ENCODE measurements around the gene LRP5.
"Not testable (repeated sequence)": the region's sequence is repeated elsewhere in the genome, so short reads cannot be mapped to it uniquely, and the experiment has no call there.

LRP5 gene

DNA sequence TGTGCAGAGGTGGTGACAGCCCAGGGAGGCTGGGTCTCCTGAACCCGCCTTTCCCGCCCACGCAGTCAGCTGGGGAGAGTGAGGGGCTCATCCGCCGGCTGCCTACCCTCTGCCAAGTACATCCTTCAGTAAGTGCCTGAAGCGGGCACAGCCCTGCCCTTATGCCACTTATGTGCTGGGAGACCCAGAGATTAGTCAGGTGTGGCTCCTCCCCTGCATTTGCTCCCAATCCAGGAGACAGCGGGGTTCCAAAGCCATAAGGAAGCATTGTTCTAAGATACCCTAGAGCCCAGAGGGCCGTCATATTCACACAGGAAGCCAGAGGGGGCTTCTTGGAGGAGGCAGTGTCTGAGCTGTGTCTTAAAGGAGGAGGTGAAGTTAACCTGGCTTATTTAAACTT, 142.4 kb downstream of the LRP5 start:
- Histone ChIP-seq H3K27me3 (no peaks in the 10 kb centered on the region), H3K9me3 (no peaks in the 10 kb centered on the region), H3K36me3 (peaks cover 3 to 5% (median 5%) of the 10 kb centered on the region in 3 donors), H3K4me3 (no peak overlapping the region), H3K4me1 (peaks cover 0 to 6% (median 2%) of the 10 kb centered on the region in 4 donors), H3K27ac (no peak overlapping the region)
- TF ChIP-seq, protein P1, sequence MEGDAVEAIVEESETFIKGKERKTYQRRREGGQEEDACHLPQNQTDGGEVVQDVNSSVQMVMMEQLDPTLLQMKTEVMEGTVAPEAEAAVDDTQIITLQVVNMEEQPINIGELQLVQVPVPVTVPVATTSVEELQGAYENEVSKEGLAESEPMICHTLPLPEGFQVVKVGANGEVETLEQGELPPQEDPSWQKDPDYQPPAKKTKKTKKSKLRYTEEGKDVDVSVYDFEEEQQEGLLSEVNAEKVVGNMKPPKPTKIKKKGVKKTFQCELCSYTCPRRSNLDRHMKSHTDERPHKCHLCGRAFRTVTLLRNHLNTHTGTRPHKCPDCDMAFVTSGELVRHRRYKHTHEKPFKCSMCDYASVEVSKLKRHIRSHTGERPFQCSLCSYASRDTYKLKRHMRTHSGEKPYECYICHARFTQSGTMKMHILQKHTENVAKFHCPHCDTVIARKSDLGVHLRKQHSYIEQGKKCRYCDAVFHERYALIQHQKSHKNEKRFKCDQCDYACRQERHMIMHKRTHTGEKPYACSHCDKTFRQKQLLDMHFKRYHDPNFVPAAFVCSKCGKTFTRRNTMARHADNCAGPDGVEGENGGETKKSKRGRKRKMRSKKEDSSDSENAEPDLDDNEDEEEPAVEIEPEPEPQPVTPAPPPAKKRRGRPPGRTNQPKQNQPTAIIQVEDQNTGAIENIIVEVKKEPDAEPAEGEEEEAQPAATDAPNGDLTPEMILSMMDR (IDR thresholded peaks at IDR 0.05) = no peak
- DNase-seq = peak in 1 of 2 donors; percentile 56
- intact Hi-C loops (cut with DNase I; ENCODE audit: low total_unique reads) = no loop called here

DNA sequence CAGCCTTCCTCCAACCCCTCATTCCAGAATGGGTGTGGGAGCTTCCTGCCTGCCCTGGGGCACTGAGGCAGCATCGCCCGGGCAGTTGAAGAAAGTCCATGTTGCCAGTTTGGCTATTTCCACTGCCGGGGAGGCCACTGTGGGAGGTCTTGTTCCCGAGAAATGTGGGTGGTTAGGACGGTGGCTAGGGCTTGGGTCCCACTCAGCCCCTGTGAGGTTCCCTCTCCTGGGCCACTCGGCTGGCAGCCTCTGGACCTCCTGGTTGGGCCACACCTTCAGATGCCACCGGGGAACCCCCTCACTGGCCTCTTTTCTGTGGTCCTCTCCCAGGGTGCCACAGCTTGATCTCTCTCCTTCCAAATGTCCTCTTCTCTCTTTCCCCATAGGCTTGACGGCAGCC, 143.1 kb downstream of the LRP5 start:
- Histone ChIP-seq H3K27me3 (no peaks in the 10 kb centered on the region), H3K4me1 (peaks cover 0 to 8% (median 4%) of the 10 kb centered on the region in 4 donors), H3K27ac (no peak overlapping the region), H3K36me3 (no peaks in the 10 kb centered on the region), H3K4me3 (no peak overlapping the region), H3K9me3 (no peaks in the 10 kb centered on the region)
- TF ChIP-seq, protein P1 (IDR thresholded peaks at IDR 0.05) = no peak
- peak in 1 of 2 donors; percentile 56 for DNase-seq
- intact Hi-C loops (cut with DNase I; ENCODE audit: low total_unique reads) = no loop called here

DNA sequence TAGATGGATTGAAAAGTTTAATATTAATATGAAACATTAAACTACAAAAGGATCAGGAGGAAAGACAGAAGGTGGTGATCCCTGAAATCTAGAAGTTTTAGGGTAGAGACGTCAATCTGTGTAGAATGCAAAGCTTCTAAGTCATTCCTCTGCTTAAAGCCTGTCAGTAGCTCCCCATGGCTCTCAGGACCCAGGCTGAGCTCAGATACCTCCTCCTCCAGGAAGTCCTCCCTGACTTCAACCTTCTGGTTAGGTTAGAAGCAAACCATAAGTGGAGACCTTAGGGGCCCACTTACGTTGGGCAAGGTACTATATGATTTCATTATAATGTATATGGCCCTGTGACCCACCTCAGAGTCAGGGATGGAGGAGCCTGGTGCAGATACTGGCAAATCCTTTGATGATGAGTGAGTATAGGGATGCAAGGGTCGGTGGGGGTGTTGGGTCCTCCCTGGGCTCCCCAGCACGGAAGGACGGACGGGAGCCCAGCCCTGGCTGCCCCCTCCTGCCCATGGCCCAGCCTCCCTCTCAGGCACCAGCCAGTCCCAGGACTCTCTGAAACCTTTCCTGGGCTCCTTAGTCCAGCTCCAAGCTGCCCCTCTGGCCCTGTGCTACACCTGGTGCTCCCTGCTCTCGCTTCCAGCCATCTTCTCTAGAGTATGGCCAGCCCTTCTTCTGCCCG, 145.0 kb downstream of the LRP5 start:
- no peaks in the 10 kb centered on the region for H3K9me3 ChIP-seq
- no peak overlapping the region for H3K27ac ChIP-seq
- DNase-seq = no peak
- TF ChIP-seq, protein P1 (IDR thresholded peaks at IDR 0.05) = no peak
- no peaks in the 10 kb centered on the region for H3K27me3 ChIP-seq
- peaks cover 0 to 14% (median 9%) of the 10 kb centered on the region in 4 donors for H3K4me1 ChIP-seq
- H3K4me3 ChIP-seq = no peak overlapping the region
- intact Hi-C loops (cut with DNase I; ENCODE audit: low total_unique reads) = no loop called here
- H3K36me3 ChIP-seq = no peaks in the 10 kb centered on the region

DNA sequence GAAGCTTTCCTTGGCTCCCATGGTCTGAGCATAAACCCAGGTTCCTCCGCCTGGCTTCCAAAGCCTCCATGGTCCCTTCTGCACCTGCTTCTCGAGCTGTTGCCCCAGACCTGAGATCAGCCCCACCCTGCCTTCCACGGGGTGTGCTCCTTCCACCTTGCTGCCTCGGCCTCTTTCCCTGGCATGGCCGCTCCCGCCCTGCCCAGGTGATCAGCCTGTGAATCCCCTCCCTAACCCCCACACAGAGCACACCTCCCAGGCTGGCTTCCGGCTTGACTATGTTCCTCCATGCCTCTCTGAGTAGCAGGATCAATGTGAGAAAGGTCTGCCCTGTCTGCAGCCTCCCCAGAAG, 145.5 kb downstream of the LRP5 start:
- Histone ChIP-seq H3K27me3 (no peaks in the 10 kb centered on the region), H3K27ac (no peak overlapping the region), H3K4me3 (no peak overlapping the region), H3K36me3 (no peaks in the 10 kb centered on the region), H3K9me3 (no peaks in the 10 kb centered on the region), H3K4me1 (peaks cover 0 to 19% (median 13%) of the 10 kb centered on the region in 4 donors)
- no peak for DNase-seq
- TF ChIP-seq, protein P1 (IDR thresholded peaks at IDR 0.05) = no peak
- intact Hi-C loops (cut with DNase I; ENCODE audit: low total_unique reads) = no loop called here

DNA sequence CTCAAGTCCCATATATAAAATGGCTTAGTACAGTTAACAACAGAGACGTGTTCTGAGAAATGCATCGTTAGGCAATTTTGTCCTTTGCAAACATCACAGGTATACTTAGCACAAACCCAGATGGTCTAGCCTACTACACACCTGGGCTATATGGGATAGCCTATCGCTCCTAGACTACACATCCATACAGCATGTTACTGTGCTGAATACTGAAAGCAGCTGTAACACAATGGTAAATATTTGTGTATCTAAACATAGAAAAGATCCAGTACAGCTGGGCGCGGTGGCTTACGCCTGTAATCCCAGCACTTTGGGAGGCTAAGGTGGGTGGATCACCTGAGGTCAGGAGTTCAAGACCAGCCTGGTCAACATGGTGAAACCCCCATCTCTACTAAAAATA, 145.9 kb downstream of the LRP5 start:
- H3K27me3 ChIP-seq; H3K4me3 ChIP-seq; H3K9me3 ChIP-seq; DNase-seq; H3K27ac ChIP-seq; H3K36me3 ChIP-seq; intact Hi-C loops (cut with DNase I; ENCODE audit: low total_unique reads): not testable (repeated sequence)
- peaks cover 0 to 24% (median 15%) of the 10 kb centered on the region in 4 donors for H3K4me1 ChIP-seq

DNA sequence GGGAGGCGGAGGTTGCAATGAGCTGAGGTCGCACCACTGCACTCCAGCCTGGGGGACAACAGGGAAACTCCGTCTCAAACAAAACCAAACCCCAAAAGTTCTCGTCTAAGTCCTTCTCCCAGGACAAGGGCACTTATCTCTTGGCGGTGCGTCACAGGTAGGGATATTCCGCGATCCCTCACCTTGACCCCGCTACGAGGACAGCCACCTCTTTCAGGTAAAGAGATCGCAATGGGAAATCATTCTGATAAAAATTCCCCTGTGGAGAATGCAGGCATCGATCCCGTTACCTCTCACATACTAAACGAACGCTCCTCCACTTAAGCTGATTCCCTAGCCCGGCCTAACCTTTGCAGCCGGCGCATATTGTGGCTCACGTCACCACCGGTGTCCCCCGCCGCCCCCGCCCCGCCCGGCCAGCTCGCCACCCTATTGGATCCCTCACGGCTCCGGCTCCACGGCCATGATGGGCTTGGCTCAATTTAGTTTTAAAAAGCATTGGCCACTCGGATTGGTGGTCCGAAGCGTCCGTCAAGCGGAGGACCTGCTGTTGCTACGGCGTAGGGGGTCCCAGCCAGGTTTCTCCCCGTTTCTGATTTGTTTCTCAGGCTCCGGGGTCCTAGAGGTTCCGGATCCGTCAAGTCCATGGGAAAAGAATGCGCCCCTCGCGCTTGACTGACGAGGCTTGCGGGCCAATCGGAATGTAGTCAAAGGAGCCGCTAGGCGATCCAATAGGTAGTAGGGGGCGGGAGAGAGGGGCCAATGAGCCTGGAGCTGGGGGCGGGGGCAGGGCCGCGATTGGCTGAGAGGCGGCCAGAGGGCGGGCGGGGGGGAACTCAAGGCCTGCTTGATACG, 147.7 kb downstream of the LRP5 start:
- no peaks in the 10 kb centered on the region for H3K27me3 ChIP-seq
- TF ChIP-seq, protein P1 (IDR thresholded peaks at IDR 0.05) = peak in 1 of 2 experiments; percentile 29
- DNase-seq = peak; percentile 98 to 99
- H3K27ac ChIP-seq = peak overlapping the region; percentile 94 to 96
- no peaks in the 10 kb centered on the region for H3K36me3 ChIP-seq
- H3K9me3 ChIP-seq = no peaks in the 10 kb centered on the region
- peaks cover 0 to 42% (median 26%) of the 10 kb centered on the region in 4 donors for H3K4me1 ChIP-seq
- peak overlapping the region; percentile 86 to 92 for H3K4me3 ChIP-seq
- intact Hi-C loops (cut with DNase I; ENCODE audit: low total_unique reads) = no loop called here

Data from tibial artery (tissue), 4 donors.